Skin epidermis (tissue), 12 donors: ENCODE results near the gene MYL6B.

Experiments used
- H3K27ac ChIP-seq, 21 experiments: fragments of 200-600 bp; sonication (generic) in 11 of 21; one replicate each; pipeline ENCODE4 v1.5.0; 2020; ENCODE audit warnings: mild to moderate bottlenecking in 3 of 21, inconsistent platforms in 2 of 21, moderate library complexity in 2 of 21
- H3K4me3 ChIP-seq, 7 experiments: fragments of 200-600 bp; sonication (generic) in 2 of 7; one replicate each; pipeline ENCODE4 v1.5.0; 2020; ENCODE audit warnings: inconsistent platforms in 2 of 7, mild to moderate bottlenecking in 2 of 7, moderate library complexity in 1 of 7

MYL6B gene

DNA sequence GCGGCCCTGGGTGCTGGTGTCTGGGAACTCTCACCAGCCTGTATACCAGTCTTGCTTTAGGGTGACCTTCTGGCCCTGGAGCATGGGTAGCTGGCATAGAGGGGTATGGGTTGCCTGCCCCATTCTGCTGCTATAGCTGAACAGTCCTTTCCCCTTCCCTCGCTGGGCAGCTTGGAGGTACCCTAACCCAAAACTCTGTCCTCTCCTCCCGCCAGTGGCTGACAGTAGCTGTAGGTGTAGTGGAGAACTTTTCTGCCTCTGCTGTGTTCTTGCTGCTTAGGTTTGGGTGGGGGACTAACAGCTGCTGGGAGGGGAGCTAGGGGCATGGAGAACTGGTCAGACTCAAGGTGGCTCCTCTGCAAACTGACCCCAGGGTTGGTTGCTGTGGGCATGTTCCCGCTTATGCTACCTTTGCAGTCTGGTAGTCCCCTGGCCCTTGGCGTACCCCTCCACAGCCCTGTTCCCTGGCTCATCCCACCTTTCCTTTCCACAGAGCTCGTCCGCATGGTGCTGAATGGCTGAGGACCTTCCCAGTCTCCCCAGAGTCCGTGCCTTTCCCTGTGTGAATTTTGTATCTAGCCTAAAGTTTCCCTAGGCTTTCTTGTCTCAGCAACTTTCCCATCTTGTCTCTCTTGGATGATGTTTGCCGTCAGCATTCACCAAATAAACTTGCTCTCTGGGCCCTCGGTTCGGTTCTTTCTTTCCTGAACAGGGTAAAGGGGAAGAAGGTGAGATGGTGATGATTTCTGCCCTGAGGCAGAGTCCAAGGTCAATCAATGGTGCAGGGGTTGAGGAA, 8.7 kb downstream of the MYL6B start:
- H3K27ac ChIP-seq: peak overlapping the region in 19 of 21 experiments; percentile 6 to 99 (median 97)
- H3K4me3 ChIP-seq: peak overlapping the region in 6 of 7 experiments; percentile 64 to 79 (median 76)

DNA sequence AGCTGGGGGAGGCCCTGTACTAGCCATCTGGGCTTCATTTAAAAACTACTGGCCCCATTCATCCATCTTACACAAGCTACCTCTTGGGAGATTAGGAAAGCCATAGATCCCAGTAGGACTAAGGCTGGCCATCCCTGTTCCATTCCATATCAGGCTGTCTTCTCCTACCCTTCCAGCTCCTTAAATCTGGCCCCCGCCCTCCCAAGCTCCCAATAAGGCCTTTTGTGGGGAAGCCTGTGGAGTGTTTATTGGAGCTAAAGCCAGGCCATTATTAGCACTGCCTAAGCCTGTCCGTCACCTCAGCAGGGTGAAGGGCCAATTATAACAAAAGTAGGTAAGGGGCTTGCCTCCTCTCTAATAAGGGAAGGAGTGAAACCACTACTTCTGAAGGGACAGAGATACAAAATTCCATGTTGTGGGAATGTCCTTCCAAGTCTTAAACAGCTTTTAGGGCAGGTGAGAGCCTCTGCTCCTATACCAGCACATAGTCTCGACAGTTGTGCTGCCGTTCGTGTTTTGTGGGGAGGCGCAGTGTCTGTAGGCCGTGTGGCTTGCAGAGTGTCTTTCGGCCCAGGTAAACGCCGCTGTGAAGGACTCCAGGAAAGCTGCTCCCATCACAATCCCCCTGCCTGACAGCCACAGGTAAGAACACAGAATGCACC, 9.4 kb downstream of the MYL6B start:
- H3K27ac ChIP-seq: peak overlapping the region in 9 of 21 experiments; percentile 9 to 98 (median 94)
- H3K4me3 ChIP-seq: no peak overlapping the region

DNA sequence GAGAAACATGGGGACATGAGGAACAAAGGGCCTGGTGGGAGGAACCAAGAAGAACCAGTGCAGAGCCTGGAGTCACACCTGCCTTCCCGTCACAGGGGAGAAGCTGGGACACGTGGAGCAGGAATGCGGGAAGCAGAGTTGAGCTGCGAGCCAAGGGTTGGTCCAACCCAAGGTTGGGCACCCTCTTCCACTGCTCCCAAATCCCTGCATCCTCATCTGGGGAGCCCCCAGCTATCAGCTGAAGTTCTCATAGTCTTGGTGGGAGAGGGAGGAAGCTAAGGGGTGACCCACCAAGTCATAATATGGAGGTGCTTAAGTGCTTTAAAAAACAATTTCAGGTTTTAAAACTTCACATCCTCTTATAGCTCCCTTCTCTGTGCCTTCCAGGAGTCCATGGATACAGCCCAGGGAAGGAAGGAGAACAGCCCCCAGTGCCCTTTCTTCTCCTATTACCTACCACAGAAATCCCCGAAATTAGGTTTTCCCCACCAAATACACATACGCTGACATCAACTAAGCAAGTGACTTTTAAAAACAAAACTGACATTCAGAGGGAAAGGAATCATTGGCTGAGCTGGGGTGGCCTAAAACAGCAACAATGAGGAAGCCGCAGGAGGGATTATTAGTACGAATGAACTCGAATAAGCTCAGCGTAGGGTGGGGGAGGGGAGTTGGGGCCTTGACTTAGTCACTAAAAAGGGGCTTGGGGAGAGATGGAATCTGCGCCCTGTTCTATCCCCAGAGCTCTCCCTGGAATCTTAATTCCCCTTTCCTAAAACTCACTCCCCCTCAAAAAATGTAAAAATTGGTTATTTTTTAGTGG, 10.3 kb downstream of the MYL6B start:
- Histone ChIP-seq H3K27ac (peak overlapping the region in 1 of 21 experiments; percentile 11), H3K4me3 (no peak overlapping the region)

DNA sequence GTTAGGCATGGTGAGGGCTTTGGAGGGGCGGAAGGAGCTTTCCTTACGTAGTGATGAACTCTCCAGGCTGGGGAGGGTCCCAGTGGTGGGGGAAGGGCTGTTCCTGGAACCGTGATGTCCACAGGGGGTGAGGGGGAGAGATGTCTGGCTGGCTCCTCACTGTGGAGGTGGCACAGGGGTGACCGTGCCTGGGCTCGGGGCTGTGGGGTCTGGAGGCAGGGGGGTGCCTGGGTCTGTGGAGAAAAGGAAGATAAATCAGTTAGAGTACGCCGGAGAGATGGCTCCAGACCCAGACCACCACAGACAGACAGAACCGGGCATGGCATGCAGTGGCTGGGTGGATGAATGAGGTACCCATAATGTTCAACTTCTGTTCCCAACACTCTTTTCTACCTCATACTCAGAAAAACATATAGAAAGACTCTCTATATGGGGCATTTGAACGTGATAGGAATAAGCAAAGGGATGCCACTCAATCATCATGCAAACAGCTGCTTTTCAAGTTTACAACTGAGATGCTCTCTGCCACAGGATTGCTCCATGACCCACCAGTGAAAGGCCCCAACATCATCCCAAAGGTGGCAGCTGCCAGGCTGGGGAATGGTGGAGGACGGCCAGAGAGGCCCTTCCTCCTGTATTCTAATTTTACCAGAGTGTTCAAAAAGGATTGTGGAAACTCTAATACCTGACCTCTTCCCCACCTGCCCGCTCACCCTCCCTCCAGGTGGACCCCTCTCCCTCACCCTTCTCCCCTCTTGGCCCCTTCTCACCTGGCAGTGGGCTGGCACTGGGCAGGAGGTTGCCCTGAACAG, 11.4 kb downstream of the MYL6B start:
- no peak overlapping the region for H3K4me3 ChIP-seq
- H3K27ac ChIP-seq: peak overlapping the region in 1 of 21 experiments; percentile 31

DNA sequence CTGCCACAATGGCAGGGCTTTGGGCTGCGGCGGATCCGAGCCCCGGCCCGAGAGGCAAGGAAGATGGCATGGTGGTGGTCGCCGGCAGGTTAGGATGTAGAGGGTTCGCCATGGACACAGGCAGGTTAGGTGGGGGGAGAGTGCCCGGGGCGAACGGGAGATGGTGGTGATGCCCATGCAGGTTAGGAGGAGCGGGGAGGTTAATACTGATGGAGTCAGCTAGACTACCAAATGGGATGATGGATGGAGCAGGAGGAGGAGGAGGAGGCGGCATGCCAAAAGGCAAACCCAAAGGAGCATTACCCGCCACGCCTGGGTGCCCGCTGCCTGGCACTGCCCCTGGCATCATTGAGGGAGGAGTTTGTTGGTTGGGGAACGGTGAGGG, 11.9 kb downstream of the MYL6B start:
- Histone ChIP-seq H3K4me3 (no peak overlapping the region), H3K27ac (no peak overlapping the region)

DNA sequence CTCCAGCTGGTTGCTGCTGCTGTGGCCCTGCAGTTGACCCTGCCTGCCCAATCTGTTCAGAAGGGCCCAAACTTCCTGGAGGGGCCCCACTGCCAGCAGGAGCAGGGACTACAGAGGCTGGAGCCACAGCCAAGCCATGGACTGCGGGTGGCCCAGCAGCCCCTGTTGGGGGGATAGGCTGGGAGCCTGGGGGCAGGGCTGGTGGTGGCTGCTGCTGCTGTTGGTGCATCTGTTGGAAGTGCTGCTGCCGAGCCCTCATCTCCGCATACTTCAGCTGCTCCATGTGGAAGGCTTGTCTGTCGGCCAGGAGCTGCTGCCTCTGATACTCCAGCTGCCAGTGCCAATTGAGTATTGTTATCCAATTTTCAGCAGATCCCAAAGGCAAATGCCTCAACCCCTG, 13.0 kb downstream of the MYL6B start:
- Histone ChIP-seq H3K27ac (peak overlapping the region in 2 of 21 experiments; percentile 23 to 28), H3K4me3 (no peak overlapping the region)

DNA sequence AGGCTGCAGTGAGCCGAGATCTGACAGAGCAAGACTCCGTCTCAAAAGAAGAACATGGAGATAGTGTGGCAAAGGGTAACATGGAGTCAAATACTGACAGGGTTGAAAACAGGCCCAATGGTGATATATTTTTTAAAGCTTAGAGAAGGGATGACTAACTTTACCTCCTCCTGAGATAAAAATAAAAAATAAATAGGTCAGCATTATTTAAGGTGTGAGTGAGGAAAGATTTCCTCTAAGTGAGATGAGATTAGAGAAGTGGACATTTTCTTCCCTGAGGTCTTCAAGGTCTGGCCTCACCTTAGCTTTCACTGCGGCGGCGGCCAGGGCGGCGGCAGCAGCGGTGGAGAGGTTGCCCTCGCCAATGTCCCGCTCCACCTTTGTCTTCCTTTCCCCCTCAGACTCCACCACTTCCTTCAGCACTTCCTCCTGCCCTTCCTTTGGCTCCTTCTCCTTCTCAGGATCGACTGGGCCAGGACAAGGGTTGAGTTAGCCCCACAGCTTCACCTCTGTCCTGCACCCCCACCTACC, 16.9 kb downstream of the MYL6B start:
- Histone ChIP-seq H3K27ac (no peak overlapping the region), H3K4me3 (no peak overlapping the region)

DNA sequence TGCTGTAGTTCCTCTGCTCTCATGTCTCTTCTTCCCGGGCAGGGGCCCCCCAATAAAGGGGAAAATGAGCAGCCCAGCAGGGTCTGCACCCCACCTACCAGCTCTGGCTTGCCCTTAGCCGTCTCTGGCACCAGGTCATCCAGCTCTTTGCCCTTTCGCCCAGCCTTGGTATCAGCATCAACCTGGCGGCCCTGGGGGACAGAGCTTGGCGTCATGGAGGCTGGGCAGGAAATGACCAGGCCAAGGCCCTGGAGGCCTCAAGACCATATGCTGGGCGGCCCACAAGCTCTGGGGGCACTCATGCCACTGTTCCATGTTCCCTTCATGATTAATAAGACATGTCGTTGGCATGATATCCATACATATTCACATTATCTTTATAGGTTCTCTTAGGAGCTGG, 20.5 kb downstream of the MYL6B start:
- no peak overlapping the region for H3K27ac ChIP-seq
- H3K4me3 ChIP-seq: no peak overlapping the region

DNA sequence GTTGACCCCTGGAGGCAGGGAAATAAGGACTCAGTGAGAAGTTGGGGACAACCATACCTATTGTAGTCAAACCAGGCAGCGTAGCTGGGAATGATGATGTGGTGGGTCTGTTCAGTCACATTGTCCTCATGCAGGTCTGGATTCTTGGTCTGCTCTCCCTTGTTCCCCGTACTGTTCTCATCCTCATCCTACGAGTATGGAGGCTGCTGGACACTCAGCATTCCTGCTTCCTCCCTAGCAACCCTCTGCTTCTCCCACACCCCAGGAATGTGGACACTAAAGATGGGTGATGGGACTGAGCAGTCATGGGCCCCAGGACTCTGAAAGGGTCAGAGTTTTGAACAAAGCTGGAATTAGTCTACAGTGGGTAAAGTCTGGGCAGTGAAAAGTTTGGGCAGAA, 26.0 kb downstream of the MYL6B start:
- Histone ChIP-seq H3K4me3 (no peak overlapping the region), H3K27ac (no peak overlapping the region)

DNA sequence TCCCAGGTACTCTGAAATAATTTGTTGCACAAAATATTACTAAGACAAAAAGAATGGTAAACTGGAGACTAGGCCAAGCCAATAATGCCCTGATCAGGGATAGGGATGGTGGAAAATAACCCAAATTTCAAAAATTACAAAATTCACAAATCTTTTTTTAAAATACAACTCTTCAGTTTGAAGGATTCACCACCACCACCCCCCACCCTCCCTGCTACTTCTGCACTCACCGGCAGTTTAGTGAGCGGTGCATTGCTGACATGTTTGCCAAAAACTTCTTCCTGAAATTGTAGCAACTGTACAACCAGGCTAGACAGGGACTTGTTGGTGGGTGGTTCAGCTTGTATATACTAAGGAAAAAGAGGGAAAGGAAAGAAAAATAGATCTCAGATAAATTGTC, 34.6 kb downstream of the MYL6B start:
- H3K27ac ChIP-seq: peak overlapping the region in 1 of 21 experiments; percentile 18
- H3K4me3 ChIP-seq: no peak overlapping the region

DNA sequence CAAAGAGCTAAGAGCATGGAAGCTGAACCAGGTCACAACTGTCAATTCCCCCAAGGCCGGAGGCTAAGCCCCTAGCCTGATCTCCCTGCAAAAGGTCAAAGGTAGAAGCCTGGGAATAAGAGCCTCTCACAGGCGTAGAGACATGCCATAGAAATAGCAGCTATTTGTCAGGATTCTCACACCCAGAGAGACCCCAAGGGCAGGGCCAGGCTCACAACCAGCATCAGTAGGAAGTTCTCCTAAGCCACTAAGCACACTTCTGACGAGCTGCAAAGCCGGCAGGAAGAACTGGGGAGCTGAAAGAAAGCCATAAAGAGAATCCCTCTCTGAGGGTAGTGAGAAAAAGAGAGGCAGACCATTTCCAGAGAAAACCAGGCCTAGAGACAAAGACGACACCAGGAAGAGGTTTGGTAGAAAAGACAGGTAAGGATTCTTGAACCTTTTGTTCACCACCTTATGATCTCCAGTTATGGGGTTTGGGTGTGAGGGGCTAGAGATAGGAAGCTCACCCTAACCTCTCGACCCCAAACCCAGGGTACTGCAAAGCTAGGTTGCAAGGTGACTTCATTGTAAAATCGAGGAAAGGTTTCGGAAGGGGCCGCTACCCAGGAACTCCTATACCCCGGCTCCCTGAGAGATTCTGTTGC, 35.9 kb downstream of the MYL6B start:
- H3K4me3 ChIP-seq: peak overlapping the region; percentile 74 to 95 (median 85)
- peak overlapping the region in 20 of 21 experiments; percentile 84 to 98 (median 93) for H3K27ac ChIP-seq

DNA sequence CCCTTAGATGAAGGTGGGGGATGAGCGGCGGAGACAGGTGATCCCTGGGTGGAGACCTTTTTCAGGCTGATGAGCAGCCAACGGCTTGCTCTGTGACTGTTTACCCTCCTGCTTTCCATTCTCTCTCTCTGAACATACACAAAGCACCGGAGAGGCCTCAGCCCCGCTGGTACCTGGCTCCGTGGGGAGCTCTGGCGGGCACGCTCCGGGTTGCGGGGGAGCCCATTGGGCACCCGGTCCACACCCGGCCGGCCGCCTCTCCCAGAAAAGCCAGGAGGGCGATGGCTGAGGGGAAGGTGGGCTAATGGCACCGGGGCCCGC, 36.4 kb downstream of the MYL6B start:
- Histone ChIP-seq H3K4me3 (peak overlapping the region; percentile 74 to 95 (median 85)), H3K27ac (peak overlapping the region; percentile 84 to 98 (median 93))

DNA sequence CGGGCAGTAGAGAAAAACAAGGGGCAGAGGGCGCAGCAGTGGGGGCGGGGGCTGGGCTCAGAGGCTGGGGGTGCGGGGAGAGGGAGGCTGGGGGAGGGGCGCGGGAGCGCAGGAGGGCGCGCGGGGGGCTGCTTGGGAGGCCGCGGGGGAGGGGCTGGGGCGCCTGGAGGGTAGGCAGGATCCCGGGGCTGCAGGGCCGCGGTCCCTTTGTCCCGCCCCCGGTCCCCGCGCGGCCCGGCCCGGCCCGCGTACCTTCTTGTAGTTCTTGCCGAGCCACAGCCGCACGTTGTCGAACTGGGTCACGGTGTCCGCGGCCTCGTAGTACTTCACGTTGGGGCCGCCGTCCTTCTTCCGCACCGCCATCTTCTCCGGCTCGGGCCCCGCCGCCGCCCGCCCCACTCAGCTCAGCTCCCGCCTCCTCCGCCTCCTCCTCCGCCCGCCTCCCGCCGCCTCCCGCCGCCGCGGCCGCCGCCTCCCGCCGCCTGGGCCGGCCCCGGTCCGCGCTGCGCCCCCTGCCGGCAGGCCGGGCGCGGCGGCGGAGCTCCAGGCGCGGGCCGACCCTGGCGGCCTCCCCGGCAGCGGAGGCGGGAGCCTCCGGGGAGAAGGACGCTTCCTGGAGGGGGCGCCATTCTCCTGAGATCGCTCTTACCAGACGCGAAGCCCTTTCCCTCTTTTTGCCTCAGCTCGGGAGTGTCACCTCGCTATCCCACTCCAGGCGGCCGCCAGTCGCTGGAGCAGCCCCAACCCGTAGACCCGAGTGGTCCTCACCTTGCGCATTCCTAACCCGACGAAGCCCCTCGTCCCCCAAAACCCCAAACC, 36.9 kb downstream of the MYL6B start, which contains the start of gene SMARCC2:
Gene SMARCC2, minus strand, starts transcription at position 385 of the 819 bp plus-strand sequence. Its CDS starts 22 bp downstream, at position 363.
- Histone ChIP-seq H3K27ac (peak within 1 kb of the TSS; percentile 84 to 98 (median 93)), H3K4me3 (peak within 1 kb of the TSS; percentile 74 to 95 (median 85))

DNA sequence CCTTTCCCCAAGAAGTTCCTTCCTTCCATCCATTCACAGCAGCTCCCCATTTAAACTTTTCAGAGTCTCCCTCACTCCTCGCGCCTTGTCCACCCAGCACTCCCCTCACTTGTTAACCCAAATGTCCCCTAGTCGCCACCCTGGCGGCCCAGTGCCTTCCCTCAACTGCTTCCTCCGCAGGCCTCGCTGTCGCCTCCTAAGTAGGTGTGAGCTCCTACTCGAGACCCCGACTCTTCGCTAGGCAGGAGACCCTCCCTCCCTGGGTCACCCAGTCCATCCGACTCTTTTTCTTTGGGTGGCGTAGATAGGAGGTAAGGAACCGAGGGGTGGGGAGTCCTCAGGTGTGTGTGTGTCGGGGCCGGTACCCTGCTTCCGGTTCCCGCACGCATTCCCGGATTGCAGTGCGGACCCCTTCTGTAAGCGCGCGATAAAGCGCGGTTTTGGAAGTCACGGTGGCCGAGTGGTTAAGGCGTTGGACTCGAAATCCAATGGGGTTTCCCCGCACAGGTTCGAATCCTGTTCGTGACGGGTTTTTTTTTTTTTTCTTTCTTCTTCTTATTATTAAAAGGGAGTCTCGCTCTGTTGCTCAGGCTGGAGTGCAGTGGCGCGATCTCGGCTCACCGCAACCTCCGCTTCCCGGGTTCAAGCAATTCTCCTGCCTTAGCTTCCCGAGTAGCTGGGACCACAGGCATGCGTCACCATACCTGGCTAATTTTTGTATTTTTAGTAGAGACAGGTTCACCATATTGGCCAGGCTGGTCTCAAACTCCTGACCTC, 37.7 kb downstream of the MYL6B start:
- peak overlapping the region; percentile 37 to 98 (median 91) for H3K27ac ChIP-seq
- H3K4me3 ChIP-seq: peak overlapping the region; percentile 47 to 95 (median 85)

DNA sequence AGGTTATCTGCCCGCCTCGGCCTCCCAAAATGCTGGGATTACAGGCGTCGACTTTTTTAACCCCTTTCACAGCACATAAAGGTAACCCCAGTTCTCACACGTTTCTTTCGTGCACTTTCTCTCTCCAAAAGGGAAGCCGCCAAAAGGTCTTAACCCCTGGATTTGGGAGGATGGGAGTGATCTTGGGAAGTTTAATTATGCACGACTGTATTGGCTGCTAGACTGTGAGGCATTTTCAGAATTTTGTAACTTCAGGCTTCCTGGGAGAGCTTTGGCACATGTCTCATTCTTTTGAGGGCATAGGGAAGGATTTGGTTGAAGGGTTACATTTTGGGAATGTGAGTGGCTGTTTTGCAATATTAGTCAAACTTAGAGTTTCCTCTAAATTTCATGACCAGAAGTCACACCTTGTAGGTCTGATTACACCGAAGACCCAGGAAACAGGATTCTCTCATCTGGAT, 38.3 kb downstream of the MYL6B start:
- Histone ChIP-seq H3K4me3 (peak overlapping the region; percentile 47 to 95 (median 85)), H3K27ac (peak overlapping the region in 20 of 21 experiments; percentile 66 to 98 (median 91))

DNA sequence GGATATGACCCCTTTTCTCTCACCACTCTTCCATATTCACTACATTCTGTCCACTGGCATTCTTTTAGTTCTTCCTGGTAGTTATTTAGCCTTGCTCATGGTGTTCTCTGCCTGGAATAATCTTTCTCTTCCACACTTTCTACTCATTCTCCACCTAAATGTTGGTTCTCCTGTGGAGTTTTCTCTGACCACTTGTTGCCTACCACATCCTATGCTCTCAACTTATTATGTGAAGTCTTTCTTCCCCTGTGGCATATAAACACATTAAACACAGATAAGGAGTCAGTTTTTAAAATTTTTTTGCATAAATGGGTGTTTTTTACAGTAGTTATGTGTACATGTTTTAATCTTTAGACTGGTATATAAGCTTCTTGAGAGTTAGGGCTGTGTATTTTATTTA, 40.2 kb downstream of the MYL6B start:
- H3K27ac ChIP-seq: no peak overlapping the region
- H3K4me3 ChIP-seq: no peak overlapping the region

DNA sequence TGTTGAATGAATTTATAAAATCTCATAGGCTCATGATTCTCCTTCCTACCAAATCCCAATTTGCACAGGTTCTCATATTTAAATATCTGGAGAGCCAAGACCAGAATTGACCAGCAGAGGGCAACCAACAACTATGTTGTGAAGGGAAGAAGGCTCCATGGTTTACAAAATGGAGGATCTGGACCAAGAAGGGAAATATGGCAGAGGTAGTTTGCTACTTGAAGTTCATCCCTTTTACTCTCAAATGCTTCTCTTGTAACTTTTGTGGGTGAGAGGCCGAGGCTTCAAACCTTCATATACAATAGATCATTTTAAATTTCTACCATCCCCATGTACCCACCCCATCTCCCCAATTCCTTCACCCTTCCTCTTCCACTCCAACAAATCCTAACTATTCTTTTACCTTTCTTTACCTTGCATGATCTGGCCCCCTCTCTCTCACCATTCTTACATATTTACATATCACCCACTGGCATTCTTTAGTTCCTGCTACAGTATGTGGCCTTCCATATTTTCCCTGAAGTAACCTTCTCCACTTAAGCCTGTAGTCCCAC, 40.7 kb downstream of the MYL6B start:
- H3K27ac ChIP-seq: no peak overlapping the region

More for the DNA sequence above, 40.7 kb downstream of the MYL6B start:
- no peak overlapping the region for H3K4me3 ChIP-seq
